ENCODE measurements around the gene PRORP. TPM values are rescaled to one million over a fixed set of nuclear protein-coding genes. Genes with fewer than 3 reads are reported as not detected.

Gene PRORP
- 11.0 TPM for total RNA-seq

DNA sequence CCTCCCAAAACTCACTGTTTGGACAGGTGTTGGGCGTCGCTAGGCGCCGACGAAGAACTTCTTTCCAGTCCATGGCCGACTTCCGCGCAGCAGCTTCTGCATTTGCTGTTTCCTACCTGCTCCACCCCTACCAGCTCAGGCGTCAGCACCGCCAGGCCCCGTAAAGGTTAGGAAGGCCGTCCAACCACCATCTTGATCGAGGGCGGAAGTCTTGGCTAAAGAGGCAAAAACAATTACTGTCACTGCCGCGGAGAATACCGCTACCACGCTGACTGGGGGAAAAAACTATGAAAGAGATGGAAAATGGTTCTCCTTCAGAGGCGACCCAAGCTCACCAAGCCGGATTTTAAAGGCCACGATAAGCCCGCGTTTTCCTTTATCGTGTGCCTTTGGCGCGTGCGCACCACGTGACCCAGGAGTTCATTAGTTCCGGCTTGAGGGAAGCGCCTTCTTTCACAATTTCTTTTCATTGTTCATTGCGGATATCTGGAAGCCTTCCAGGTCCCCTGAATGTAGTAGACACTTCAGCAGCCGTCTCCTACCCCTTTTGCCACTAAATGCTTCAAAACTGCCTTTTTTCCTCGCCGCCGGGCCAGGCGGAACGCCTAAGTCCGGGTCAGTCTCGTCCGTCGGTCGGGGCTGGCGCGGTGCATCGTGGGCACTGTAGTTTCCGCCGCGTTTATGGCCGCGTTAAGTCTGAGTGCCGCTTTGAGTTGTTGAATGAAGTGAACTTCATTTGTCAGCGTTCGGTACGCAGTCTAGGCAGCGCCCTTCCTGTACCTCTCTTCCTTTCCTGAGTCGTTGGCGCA lies at the start of gene PRORP, which contains the start of gene PPP2R3C:
Gene PRORP (plus strand): TSS at position 666 of the 809 bp plus-strand sequence. CDS start 694 bp downstream, outside the sequence.
Gene PPP2R3C (minus strand): TSS at position 104 of the 809 bp plus-strand sequence. CDS start 31 bp downstream, at position 73.
- Histone ChIP-seq H3K4me1 (peaks cover 54% of the 10 kb centered on the region), H3K36me3 (no peaks in the 10 kb centered on the region), H3K27me3 (no peaks in the 10 kb centered on the region), H3K27ac (peak within 1 kb of the TSS; percentile 95), H3K9me3 (no peaks in the 10 kb centered on the region), H3K4me3 (peak within 1 kb of the TSS; percentile 60 to 67)
- TF ChIP-seq POLR2AphosphoS5 (IDR thresholded peaks at IDR 0.05; ENCODE audit: insufficient read depth in 1 of 2, low read depth in 1 of 2) = peak; percentile 70 to 89
- TF ChIP-seq, protein P1, sequence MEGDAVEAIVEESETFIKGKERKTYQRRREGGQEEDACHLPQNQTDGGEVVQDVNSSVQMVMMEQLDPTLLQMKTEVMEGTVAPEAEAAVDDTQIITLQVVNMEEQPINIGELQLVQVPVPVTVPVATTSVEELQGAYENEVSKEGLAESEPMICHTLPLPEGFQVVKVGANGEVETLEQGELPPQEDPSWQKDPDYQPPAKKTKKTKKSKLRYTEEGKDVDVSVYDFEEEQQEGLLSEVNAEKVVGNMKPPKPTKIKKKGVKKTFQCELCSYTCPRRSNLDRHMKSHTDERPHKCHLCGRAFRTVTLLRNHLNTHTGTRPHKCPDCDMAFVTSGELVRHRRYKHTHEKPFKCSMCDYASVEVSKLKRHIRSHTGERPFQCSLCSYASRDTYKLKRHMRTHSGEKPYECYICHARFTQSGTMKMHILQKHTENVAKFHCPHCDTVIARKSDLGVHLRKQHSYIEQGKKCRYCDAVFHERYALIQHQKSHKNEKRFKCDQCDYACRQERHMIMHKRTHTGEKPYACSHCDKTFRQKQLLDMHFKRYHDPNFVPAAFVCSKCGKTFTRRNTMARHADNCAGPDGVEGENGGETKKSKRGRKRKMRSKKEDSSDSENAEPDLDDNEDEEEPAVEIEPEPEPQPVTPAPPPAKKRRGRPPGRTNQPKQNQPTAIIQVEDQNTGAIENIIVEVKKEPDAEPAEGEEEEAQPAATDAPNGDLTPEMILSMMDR (IDR thresholded peaks at IDR 0.05) = no peak
- peak in 1 of 2 donors; percentile 45 for TF ChIP-seq POLR2A (IDR thresholded peaks at IDR 0.05)
- peak; percentile 97 to 98 for DNase-seq (ENCODE audit: extremely low spot score in 2 of 2)
- intact Hi-C loops (cut with DNase I) = loop anchor here (5.0 kb wide), 2 partner anchors 75 to 285 kb away; partner anchors contain the start of gene FAM177A1

DNA sequence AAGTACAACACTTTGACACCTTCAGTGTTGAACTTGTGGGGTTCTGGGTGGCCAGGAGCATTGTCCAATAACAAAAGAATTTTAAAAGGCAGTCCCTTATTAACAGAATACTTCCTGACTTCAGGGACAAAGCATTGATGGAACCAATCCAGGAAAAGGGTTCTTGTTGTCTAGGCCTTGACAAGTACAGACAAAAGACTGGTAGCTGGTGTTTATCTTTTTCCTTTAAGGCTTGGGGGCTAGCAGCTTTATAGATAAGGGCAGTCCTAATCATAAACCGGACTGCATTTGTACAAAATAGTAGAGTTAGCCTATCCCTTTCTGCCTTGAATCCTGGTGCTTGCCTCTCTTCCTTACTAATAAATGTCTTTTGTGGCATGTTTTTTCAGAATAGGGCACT lies 48.9 kb upstream of the PRORP start:
- TF ChIP-seq POLR2A (IDR thresholded peaks at IDR 0.05) = no peak
- TF ChIP-seq, protein P1 (IDR thresholded peaks at IDR 0.05) = no peak
- no peak for TF ChIP-seq POLR2AphosphoS5 (IDR thresholded peaks at IDR 0.05; ENCODE audit: insufficient read depth in 1 of 2, low read depth in 1 of 2)
- Histone ChIP-seq H3K36me3 (peaks cover 0 to 17% of the 10 kb centered on the region in 2 donors), H3K4me1 (no peaks in the 10 kb centered on the region), H3K4me3 (no peak overlapping the region), H3K27me3 (no peaks in the 10 kb centered on the region), H3K9me3 (no peaks in the 10 kb centered on the region), H3K27ac (no peak overlapping the region)
- no peak for DNase-seq (ENCODE audit: extremely low spot score in 2 of 2)
- intact Hi-C loops (cut with DNase I) = no loop called here

DNA sequence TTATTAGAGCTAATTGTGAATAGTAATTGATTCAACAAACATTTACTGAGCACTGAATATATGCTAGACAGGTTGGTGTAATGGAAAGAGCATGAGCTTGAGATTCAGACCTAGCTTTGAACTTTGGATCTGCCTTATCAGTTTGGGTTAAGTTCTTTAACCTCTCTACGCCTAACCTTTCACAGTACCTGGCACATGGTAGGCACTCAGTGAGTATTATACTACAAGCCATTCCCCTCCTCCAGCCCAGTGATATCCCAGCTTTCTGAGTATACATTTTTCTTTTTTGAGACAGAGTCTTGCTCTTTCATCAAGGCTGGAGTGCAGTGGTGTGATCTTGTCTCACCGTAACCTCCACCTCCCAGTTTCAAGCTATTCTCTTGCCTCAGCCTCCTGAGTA lies 44.3 kb upstream of the PRORP start:
- no peak for TF ChIP-seq POLR2A (IDR thresholded peaks at IDR 0.05)
- TF ChIP-seq, protein P1 (IDR thresholded peaks at IDR 0.05) = no peak
- TF ChIP-seq POLR2AphosphoS5 (IDR thresholded peaks at IDR 0.05; ENCODE audit: insufficient read depth in 1 of 2, low read depth in 1 of 2) = no peak
- H3K27me3 ChIP-seq = no peaks in the 10 kb centered on the region
- peaks cover 0 to 48% of the 10 kb centered on the region in 2 donors for H3K36me3 ChIP-seq
- H3K27ac ChIP-seq = no peak overlapping the region
- H3K9me3 ChIP-seq = no peaks in the 10 kb centered on the region
- no peak for DNase-seq (ENCODE audit: extremely low spot score in 2 of 2)
- H3K4me1 ChIP-seq = no peaks in the 10 kb centered on the region
- no peak overlapping the region for H3K4me3 ChIP-seq
- intact Hi-C loops (cut with DNase I) = no loop called here

DNA sequence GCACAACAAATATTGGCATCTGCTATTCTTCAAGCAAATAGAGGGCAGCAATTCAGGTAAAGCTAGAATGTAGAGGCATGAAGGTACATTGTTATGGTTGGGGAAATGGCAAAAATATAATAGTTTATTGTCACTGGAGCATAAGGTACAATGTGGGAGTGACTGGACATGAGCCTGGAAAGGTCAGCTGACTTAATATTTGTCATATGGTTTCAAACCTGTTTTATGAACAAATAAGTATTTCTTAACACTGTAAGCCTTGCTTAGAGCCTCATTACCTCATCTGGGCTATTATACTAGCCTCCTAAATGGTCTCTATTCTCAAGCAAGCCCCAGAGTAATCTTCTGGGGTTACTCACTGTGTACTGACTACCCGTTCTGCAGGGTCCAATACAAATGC lies 42.6 kb upstream of the PRORP start:
- H3K27ac ChIP-seq = no peak overlapping the region
- no peaks in the 10 kb centered on the region for H3K4me1 ChIP-seq
- DNase-seq (ENCODE audit: extremely low spot score in 2 of 2) = no peak
- no peaks in the 10 kb centered on the region for H3K27me3 ChIP-seq
- H3K9me3 ChIP-seq = no peaks in the 10 kb centered on the region
- intact Hi-C loops (cut with DNase I) = no loop called here
- TF ChIP-seq POLR2A (IDR thresholded peaks at IDR 0.05) = no peak
- no peak for TF ChIP-seq POLR2AphosphoS5 (IDR thresholded peaks at IDR 0.05; ENCODE audit: insufficient read depth in 1 of 2, low read depth in 1 of 2)
- TF ChIP-seq, protein P1 (IDR thresholded peaks at IDR 0.05) = no peak
- no peak overlapping the region for H3K4me3 ChIP-seq
- H3K36me3 ChIP-seq = peaks cover 0 to 54% of the 10 kb centered on the region in 2 donors
